ENCODE results near the gene MRPL20. TPM values are rescaled to one million over a fixed set of nuclear protein-coding genes. Genes with fewer than 3 reads are reported as not detected.

Gene MRPL20
- total and polyA plus RNA-seq, 4 donors = 47.8 to 170 (median 74.0) TPM

GRCh38 chr1:1424707-1425106 lies 17.6 kb upstream of the MRPL20 start:
- Histone ChIP-seq H3K9ac (ENCODE audit: low read depth in 1 of 2, low read length in 2 of 2) (no peak overlapping the region), H3K4me3 (ENCODE audit: low read depth in 1 of 3, low read length in 3 of 3) (no peak overlapping the region), H3K9me3 (ENCODE audit: control insufficient read depth in 4 of 4, low read length in 3 of 4) (no peaks in the 10 kb centered on the region), H3K27ac (ENCODE audit: low read depth in 1 of 2, low read length in 2 of 2) (no peak overlapping the region), H3K4me1 (ENCODE audit: control insufficient read depth in 4 of 4, insufficient read depth in 4 of 4, low read length in 3 of 4) (peaks cover 3 to 10% (median 4%) of the 10 kb centered on the region in 4 donors), H3K27me3 (ENCODE audit: control insufficient read depth in 4 of 4, insufficient read depth in 4 of 4, low read length in 3 of 4) (no peaks in the 10 kb centered on the region), H3K36me3 (ENCODE audit: control insufficient read depth in 4 of 4, insufficient read depth in 3 of 4, low read depth in 1 of 4, low read length in 3 of 4) (no peaks in the 10 kb centered on the region)
- TF ChIP-seq FOXA1 (IDR thresholded peaks at IDR 0.05) (no peak), REST (IDR thresholded peaks at IDR 0.05) (no peak), HNF4G (IDR thresholded peaks at IDR 0.05) (no peak), RAD21 (IDR thresholded peaks at IDR 0.05) (no peak), NR2F2 (IDR thresholded peaks at IDR 0.05) (no peak), TAF1 (conservative IDR thresholded peaks at IDR 0.05) (no peak)
- no peak for DNase-seq (ENCODE audit: low spot score)
- WGBS = 94% methylated on average over 15 of the region's 15 CpGs

GRCh38 chr1:1423245-1423597 lies 16.1 kb upstream of the MRPL20 start:
- WGBS = 95% methylated on average over 7 of the region's 7 CpGs
- Histone ChIP-seq H3K27ac (ENCODE audit: low read depth in 1 of 2, low read length in 2 of 2) (no peak overlapping the region), H3K36me3 (ENCODE audit: control insufficient read depth in 4 of 4, insufficient read depth in 3 of 4, low read depth in 1 of 4, low read length in 3 of 4) (no peaks in the 10 kb centered on the region), H3K4me3 (ENCODE audit: low read depth in 1 of 3, low read length in 3 of 3) (no peak overlapping the region), H3K27me3 (ENCODE audit: control insufficient read depth in 4 of 4, insufficient read depth in 4 of 4, low read length in 3 of 4) (no peaks in the 10 kb centered on the region), H3K9me3 (ENCODE audit: control insufficient read depth in 4 of 4, low read length in 3 of 4) (no peaks in the 10 kb centered on the region), H3K4me1 (ENCODE audit: control insufficient read depth in 4 of 4, insufficient read depth in 4 of 4, low read length in 3 of 4) (peaks cover 0 to 8% (median 3%) of the 10 kb centered on the region in 4 donors), H3K9ac (ENCODE audit: low read depth in 1 of 2, low read length in 2 of 2) (no peak overlapping the region)
- TF ChIP-seq FOXA1 (IDR thresholded peaks at IDR 0.05) (no peak), FOXA2 (IDR thresholded peaks at IDR 0.05) (no peak), CTCF (IDR thresholded peaks at IDR 0.05; ENCODE audit: low read depth, low read length, missing input control) (no peak), REST (IDR thresholded peaks at IDR 0.05) (no peak), TAF1 (conservative IDR thresholded peaks at IDR 0.05) (no peak), HNF4G (IDR thresholded peaks at IDR 0.05) (no peak), ATF3 (IDR thresholded peaks at IDR 0.05) (no peak), ZBTB33 (IDR thresholded peaks at IDR 0.05) (no peak), RAD21 (IDR thresholded peaks at IDR 0.05) (no peak), JUND (IDR thresholded peaks at IDR 0.05) (no peak), MAX (IDR thresholded peaks at IDR 0.05) (no peak), NR2F2 (IDR thresholded peaks at IDR 0.05) (no peak), GABPA (IDR thresholded peaks at IDR 0.05 in 1 of 2, conservative IDR thresholded peaks at IDR 0.05 in 1 of 2) (no peak), YY1 (IDR thresholded peaks at IDR 0.05) (no peak), EGR1 (IDR thresholded peaks at IDR 0.05; ENCODE audit: low read depth in 2 of 2) (no peak), SP1 (IDR thresholded peaks at IDR 0.05) (no peak), HNF4A (conservative IDR thresholded peaks at IDR 0.05) (no peak), RXRA (IDR thresholded peaks at IDR 0.05) (no peak)
- no peak for DNase-seq (ENCODE audit: low spot score)

Data from liver (tissue), 9 donors.